Measurements from ENCODE around the gene GDPGP1. TPM values are rescaled to one million over a fixed set of nuclear protein-coding genes. Genes with fewer than 3 reads are reported as not detected.

The GDPGP1 gene
- total RNA-seq, 1 donor from 2014 or later: 4.1 TPM

- Histone ChIP-seq H2AFZ (ENCODE audit: low read depth, low read length) (peak within 1 kb of the TSS; percentile 97), H3K79me2 (ENCODE audit: insufficient read depth, low read length) (peaks cover 21% of the 10 kb centered on the region), H3K27ac (ENCODE audit: low read depth, low read length) (no peak within 1 kb of the TSS), H3K9ac (ENCODE audit: low read length) (peak within 1 kb of the TSS; percentile 81), H3K4me1 (ENCODE audit: insufficient read depth, low read length) (peaks cover 16% of the 10 kb centered on the region), H3K4me2 (ENCODE audit: low read length) (peak within 1 kb of the TSS; percentile 98), H3K9me3 (ENCODE audit: insufficient read depth, low read depth, low read length) (no peaks in the 10 kb centered on the region), H4K20me1 (ENCODE audit: insufficient read depth, low read length) (peaks cover 30% of the 10 kb centered on the region), H3K4me3 (ENCODE audit: insufficient read depth, low read depth, low read length) (peak within 1 kb of the TSS; percentile 85), H3K27me3 (ENCODE audit: insufficient read depth, low read length) (no peaks in the 10 kb centered on the region), H3K36me3 (ENCODE audit: insufficient read depth, low read length) (no peaks in the 10 kb centered on the region)
- Mint-ChIP-seq H3K36me3 (ENCODE audit: low read depth, unreplicated experiment) (no peaks in the 10 kb centered on the region), H3K4me1 (ENCODE audit: low read depth, unreplicated experiment) (no peaks in the 10 kb centered on the region), H3K4me3 (ENCODE audit: unreplicated experiment) (peak within 1 kb of the TSS; percentile 86), H3K27ac (ENCODE audit: unreplicated experiment) (peak within 1 kb of the TSS; percentile 47), H3K27me3 (ENCODE audit: low read depth, unreplicated experiment) (peaks cover 11% of the 10 kb centered on the region), H3K9me3 (ENCODE audit: unreplicated experiment) (no peaks in the 10 kb centered on the region)
- TF ChIP-seq EZH2 (IDR thresholded peaks at IDR 0.05; ENCODE audit: insufficient read depth, low read length): no peak
- TF ChIP-seq, protein P1, sequence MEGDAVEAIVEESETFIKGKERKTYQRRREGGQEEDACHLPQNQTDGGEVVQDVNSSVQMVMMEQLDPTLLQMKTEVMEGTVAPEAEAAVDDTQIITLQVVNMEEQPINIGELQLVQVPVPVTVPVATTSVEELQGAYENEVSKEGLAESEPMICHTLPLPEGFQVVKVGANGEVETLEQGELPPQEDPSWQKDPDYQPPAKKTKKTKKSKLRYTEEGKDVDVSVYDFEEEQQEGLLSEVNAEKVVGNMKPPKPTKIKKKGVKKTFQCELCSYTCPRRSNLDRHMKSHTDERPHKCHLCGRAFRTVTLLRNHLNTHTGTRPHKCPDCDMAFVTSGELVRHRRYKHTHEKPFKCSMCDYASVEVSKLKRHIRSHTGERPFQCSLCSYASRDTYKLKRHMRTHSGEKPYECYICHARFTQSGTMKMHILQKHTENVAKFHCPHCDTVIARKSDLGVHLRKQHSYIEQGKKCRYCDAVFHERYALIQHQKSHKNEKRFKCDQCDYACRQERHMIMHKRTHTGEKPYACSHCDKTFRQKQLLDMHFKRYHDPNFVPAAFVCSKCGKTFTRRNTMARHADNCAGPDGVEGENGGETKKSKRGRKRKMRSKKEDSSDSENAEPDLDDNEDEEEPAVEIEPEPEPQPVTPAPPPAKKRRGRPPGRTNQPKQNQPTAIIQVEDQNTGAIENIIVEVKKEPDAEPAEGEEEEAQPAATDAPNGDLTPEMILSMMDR (IDR thresholded peaks at IDR 0.05; ENCODE audit: insufficient read depth, low read depth, low read length): no peak
- DNase-seq (ENCODE audit: low read depth) (peak; percentile 22), FAIRE-seq (no peak)
Observed at GRCh38 chr15:90201130-90201943, 32.7 kb upstream of the GDPGP1 start, which contains the start of gene SEMA4B. SEMA4B (plus strand) TSS chr15:90201330; CDS start chr15:90201579, 249 bp downstream.

- FAIRE-seq: no peak
Observed at GRCh38 chr15:90201944-90202375, 32.0 kb upstream of the GDPGP1 start.

More at GRCh38 chr15:90201944-90202375, 32.0 kb upstream of the GDPGP1 start:
- Histone ChIP-seq H4K20me1 (ENCODE audit: insufficient read depth, low read length) (peaks cover 30% of the 10 kb centered on the region), H3K79me2 (ENCODE audit: insufficient read depth, low read length) (peaks cover 21% of the 10 kb centered on the region), H3K9ac (ENCODE audit: low read length) (peak overlapping the region; percentile 81), H3K9me3 (ENCODE audit: insufficient read depth, low read depth, low read length) (no peaks in the 10 kb centered on the region), H3K4me3 (ENCODE audit: insufficient read depth, low read depth, low read length) (peak overlapping the region; percentile 85), H3K27me3 (ENCODE audit: insufficient read depth, low read length) (no peaks in the 10 kb centered on the region), H2AFZ (ENCODE audit: low read depth, low read length) (peak overlapping the region; percentile 97), H3K36me3 (ENCODE audit: insufficient read depth, low read length) (no peaks in the 10 kb centered on the region), H3K27ac (ENCODE audit: low read depth, low read length) (no peak overlapping the region), H3K4me2 (ENCODE audit: low read length) (peak overlapping the region; percentile 98), H3K4me1 (ENCODE audit: insufficient read depth, low read length) (peaks cover 16% of the 10 kb centered on the region)
- peaks cover 3% of the 10 kb centered on the region for H3K36me3 Mint-ChIP-seq (ENCODE audit: low read depth, unreplicated experiment)
- H3K27me3 Mint-ChIP-seq (ENCODE audit: low read depth, unreplicated experiment): peaks cover 11% of the 10 kb centered on the region
- no peak for DNase-seq (ENCODE audit: low read depth)
- TF ChIP-seq, protein P1 (IDR thresholded peaks at IDR 0.05; ENCODE audit: insufficient read depth, low read depth, low read length): no peak
- no peak for TF ChIP-seq EZH2 (IDR thresholded peaks at IDR 0.05; ENCODE audit: insufficient read depth, low read length)
- peaks cover 1% of the 10 kb centered on the region for H3K9me3 Mint-ChIP-seq (ENCODE audit: unreplicated experiment)
- H3K27ac Mint-ChIP-seq (ENCODE audit: unreplicated experiment): no peak overlapping the region
- H3K4me3 Mint-ChIP-seq (ENCODE audit: unreplicated experiment): peak overlapping the region; percentile 86
- H3K4me1 Mint-ChIP-seq (ENCODE audit: low read depth, unreplicated experiment): no peaks in the 10 kb centered on the region
